HEK293 (cell line): ENCODE measurements around the gene FAM217B.
A peak's percentile ranks its signal among the peaks of the same experiment; 100 is the strongest.

Experiments
- CTCF ChIA-PET: fragments of 350-600 bp; formaldehyde crosslinking; extraction: SDS; loops from one replicate; lab custom pipeline; 2021; ENCODE audit warnings: antibody characterized with exemption; lab: Yijun Ruan, JAX
- POLR2A ChIA-PET: fragments of 300-600 bp; formaldehyde crosslinking; extraction: SDS; loops from one replicate; lab custom pipeline; 2020; ENCODE audit warnings: antibody characterized with exemption, inconsistent platforms; lab: Yijun Ruan, JAX
- H3K27ac ChIP-seq: fragments of 200-500 bp; sonication (Bioruptor generic); 2 replicates; pipeline ENCODE4 v1.5.1; 2014; ENCODE audit warnings: low read depth, low read length, control low read depth, inconsistent platforms; ENCODE audit errors: extremely low read depth
- H3K36me3 ChIP-seq, 2 experiments: fragments of 200-500 bp in 1 of 2; sonication (Bioruptor generic) in 1 of 2; 1 replicate in 1 of 2; 2 replicates in 1 of 2; pipeline ENCODE4 v1.5.1; 2014 to 2017; ENCODE audit warnings: inconsistent platforms in 2 of 2, low read length in 2 of 2; ENCODE audit not compliant: control insufficient read depth in 2 of 2, insufficient read depth in 1 of 2
- H3K4me1 ChIP-seq: fragments of 200-500 bp; sonication (Bioruptor generic); 2 replicates; pipeline ENCODE4 v1.5.1; 2014; ENCODE audit warnings: mild to moderate bottlenecking, low read length, inconsistent platforms; ENCODE audit not compliant: control insufficient read depth, insufficient read depth
- H3K4me3 ChIP-seq: 2 replicates; pipeline ENCODE4 v1.5.1; 2011; ENCODE audit warnings: low read depth, mild to moderate bottlenecking, control low read depth, low read length, moderate library complexity
- H3K9me3 ChIP-seq: fragments of 200-500 bp; sonication (Bioruptor generic); 2 replicates; pipeline ENCODE4 v1.5.1; 2014; ENCODE audit warnings: low read depth, low read length, inconsistent platforms; ENCODE audit not compliant: control insufficient read depth, insufficient read depth
- KLF10 ChIP-seq: fragments of 450-650 bp; IDR thresholded peaks from 2 replicates; pipeline ENCODE4 v1.5.1; 2018; ENCODE audit warnings: missing biosample characterization, mild to moderate bottlenecking, missing genetic modification characterization
- KLF7 ChIP-seq: fragments of 450-650 bp; formaldehyde crosslinking; IDR thresholded peaks from 2 replicates; pipeline ENCODE4 v1.5.1; 2016; ENCODE audit warnings: missing biosample characterization, missing genetic modification characterization, borderline replicate concordance
- PATZ1 ChIP-seq: fragments of 450-650 bp; formaldehyde crosslinking; IDR thresholded peaks from 2 replicates; pipeline ENCODE4 v1.5.1; 2016; ENCODE audit warnings: missing biosample characterization, missing genetic modification characterization
- SALL2 ChIP-seq: fragments of 450-650 bp; formaldehyde crosslinking; IDR thresholded peaks from 2 replicates; pipeline ENCODE4 v1.5.0; 2017; ENCODE audit warnings: missing biosample characterization, mild to moderate bottlenecking, missing genetic modification characterization, borderline replicate concordance
- SCRT1 ChIP-seq: fragments of 450-650 bp; formaldehyde crosslinking; IDR thresholded peaks from 2 replicates; pipeline ENCODE4 v1.5.1; 2016; ENCODE audit warnings: missing biosample characterization, missing genetic modification characterization, borderline replicate concordance
- ZBTB10 ChIP-seq: fragments of 450-650 bp; formaldehyde crosslinking; IDR thresholded peaks from 2 replicates; pipeline ENCODE4 v1.5.1; 2016; ENCODE audit warnings: missing biosample characterization, missing genetic modification characterization
- ZNF157 ChIP-seq: fragments of 450-650 bp; formaldehyde crosslinking; IDR thresholded peaks from 2 replicates; pipeline ENCODE4 v1.5.1; 2016; ENCODE audit warnings: missing biosample characterization, missing genetic modification characterization
- ZNF248 ChIP-seq: fragments of 450-650 bp; formaldehyde crosslinking; IDR thresholded peaks from 2 replicates; pipeline ENCODE4 v1.5.1; 2017; ENCODE audit warnings: missing biosample characterization, missing genetic modification characterization
- ZNF654 ChIP-seq: fragments of 450-650 bp; formaldehyde crosslinking; IDR thresholded peaks from 2 replicates; pipeline ENCODE4 v1.5.1; 2016; ENCODE audit warnings: low read depth, missing biosample characterization, missing genetic modification characterization
- ZNF701 ChIP-seq: fragments of 450-650 bp; formaldehyde crosslinking; IDR thresholded peaks from 2 replicates; pipeline ENCODE4 v1.5.1; 2016; ENCODE audit warnings: missing biosample characterization, missing genetic modification characterization
- ZSCAN16 ChIP-seq: fragments of 450-650 bp; formaldehyde crosslinking; IDR thresholded peaks from 2 replicates; pipeline ENCODE4 v1.5.1; 2016; ENCODE audit warnings: missing biosample characterization, missing genetic modification characterization
- TF ChIP-seq, protein P1 (sequence below): fragments of 450-650 bp; formaldehyde crosslinking; IDR thresholded peaks from 2 replicates; pipeline ENCODE4 v1.5.1; 2016; ENCODE audit warnings: missing biosample characterization, missing genetic modification characterization
- TF ChIP-seq, protein P2 (sequence below): fragments of 450-650 bp; formaldehyde crosslinking; IDR thresholded peaks from 2 replicates; pipeline ENCODE4 v1.5.1; 2016; ENCODE audit warnings: missing biosample characterization, missing genetic modification characterization, borderline replicate concordance
- TF ChIP-seq, protein P3 (sequence below): fragments of 450-650 bp; formaldehyde crosslinking; IDR thresholded peaks from 2 replicates; pipeline ENCODE4 v1.5.1; 2017; ENCODE audit warnings: missing biosample characterization, missing genetic modification characterization

The FAM217B gene

DNA sequence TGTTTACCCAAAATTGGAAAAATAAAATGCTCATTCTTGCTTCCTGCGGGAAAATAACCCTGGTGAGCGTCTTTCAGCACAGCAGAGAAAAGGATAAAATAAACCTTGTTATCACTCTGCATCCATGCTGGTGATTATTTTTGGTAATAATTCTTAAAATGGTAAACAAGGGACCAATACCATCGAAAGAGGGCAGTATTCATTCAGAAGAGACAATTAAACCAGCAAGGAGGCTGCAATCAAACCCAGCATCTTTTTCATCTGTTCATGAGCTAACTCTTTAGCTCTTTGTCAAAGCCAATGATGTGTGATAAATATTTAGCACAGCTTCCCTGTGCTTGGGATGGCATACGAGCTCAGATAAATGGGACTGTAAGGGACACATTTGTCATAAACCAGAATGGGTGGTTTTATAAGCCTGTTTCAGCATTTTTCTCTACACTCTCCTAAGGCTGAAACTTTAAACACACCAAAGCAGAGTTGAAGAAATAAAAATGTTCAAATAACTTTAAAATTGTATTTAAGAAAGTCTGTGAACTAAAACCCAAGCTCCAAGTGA is 52.4 kb downstream of the FAM217B start:
- POLR2A ChIA-PET = no interaction called here
- no peaks in the 10 kb centered on the region for H3K4me1 ChIP-seq
- CTCF ChIA-PET = interaction anchor here (1.3 kb wide), 1 partner anchor 9 kb away, joined by 3 read pairs; no protein-coding TSS in a partner anchor

GRCh38 chr20:59993736-59994430 is 53.7 kb downstream of the FAM217B start:
- H3K4me3 ChIP-seq = no peak overlapping the region
- no peak overlapping the region for H3K27ac ChIP-seq

More for the DNA sequence above, 52.4 kb downstream of the FAM217B start:
- Histone ChIP-seq H3K9me3 (no peaks in the 10 kb centered on the region), H3K4me3 (no peak overlapping the region), H3K27ac (no peak overlapping the region), H3K36me3 (no peaks in the 10 kb centered on the region)
- peak; percentile 18; the same call in 1 of the 2 replicates for TF ChIP-seq ZNF654 (tag by site-specific recombination)
- no peak for TF ChIP-seq ZSCAN16 (tag by site-specific recombination)

More at GRCh38 chr20:59993736-59994430, 53.7 kb downstream of the FAM217B start:
- no peak for TF ChIP-seq ZSCAN16 (tag by site-specific recombination)
- TF ChIP-seq ZNF157 = no peak
- no peak for TF ChIP-seq ZBTB10
- no peak for TF ChIP-seq ZNF701 (tag by site-specific recombination)
- TF ChIP-seq, protein P1, sequence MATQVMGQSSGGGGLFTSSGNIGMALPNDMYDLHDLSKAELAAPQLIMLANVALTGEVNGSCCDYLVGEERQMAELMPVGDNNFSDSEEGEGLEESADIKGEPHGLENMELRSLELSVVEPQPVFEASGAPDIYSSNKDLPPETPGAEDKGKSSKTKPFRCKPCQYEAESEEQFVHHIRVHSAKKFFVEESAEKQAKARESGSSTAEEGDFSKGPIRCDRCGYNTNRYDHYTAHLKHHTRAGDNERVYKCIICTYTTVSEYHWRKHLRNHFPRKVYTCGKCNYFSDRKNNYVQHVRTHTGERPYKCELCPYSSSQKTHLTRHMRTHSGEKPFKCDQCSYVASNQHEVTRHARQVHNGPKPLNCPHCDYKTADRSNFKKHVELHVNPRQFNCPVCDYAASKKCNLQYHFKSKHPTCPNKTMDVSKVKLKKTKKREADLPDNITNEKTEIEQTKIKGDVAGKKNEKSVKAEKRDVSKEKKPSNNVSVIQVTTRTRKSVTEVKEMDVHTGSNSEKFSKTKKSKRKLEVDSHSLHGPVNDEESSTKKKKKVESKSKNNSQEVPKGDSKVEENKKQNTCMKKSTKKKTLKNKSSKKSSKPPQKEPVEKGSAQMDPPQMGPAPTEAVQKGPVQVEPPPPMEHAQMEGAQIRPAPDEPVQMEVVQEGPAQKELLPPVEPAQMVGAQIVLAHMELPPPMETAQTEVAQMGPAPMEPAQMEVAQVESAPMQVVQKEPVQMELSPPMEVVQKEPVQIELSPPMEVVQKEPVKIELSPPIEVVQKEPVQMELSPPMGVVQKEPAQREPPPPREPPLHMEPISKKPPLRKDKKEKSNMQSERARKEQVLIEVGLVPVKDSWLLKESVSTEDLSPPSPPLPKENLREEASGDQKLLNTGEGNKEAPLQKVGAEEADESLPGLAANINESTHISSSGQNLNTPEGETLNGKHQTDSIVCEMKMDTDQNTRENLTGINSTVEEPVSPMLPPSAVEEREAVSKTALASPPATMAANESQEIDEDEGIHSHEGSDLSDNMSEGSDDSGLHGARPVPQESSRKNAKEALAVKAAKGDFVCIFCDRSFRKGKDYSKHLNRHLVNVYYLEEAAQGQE = no peak
- TF ChIP-seq, protein P2, sequence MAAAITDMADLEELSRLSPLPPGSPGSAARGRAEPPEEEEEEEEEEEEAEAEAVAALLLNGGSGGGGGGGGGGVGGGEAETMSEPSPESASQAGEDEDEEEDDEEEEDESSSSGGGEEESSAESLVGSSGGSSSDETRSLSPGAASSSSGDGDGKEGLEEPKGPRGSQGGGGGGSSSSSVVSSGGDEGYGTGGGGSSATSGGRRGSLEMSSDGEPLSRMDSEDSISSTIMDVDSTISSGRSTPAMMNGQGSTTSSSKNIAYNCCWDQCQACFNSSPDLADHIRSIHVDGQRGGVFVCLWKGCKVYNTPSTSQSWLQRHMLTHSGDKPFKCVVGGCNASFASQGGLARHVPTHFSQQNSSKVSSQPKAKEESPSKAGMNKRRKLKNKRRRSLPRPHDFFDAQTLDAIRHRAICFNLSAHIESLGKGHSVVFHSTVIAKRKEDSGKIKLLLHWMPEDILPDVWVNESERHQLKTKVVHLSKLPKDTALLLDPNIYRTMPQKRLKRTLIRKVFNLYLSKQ = no peak
- no peak for TF ChIP-seq SCRT1 (tag by site-specific recombination)
- TF ChIP-seq KLF7 (tag by site-specific recombination) = no peak
- no peak for TF ChIP-seq ZNF248 (tag by site-specific recombination)
- no peak for TF ChIP-seq PATZ1
- no peak for TF ChIP-seq SALL2
- TF ChIP-seq, protein P3, sequence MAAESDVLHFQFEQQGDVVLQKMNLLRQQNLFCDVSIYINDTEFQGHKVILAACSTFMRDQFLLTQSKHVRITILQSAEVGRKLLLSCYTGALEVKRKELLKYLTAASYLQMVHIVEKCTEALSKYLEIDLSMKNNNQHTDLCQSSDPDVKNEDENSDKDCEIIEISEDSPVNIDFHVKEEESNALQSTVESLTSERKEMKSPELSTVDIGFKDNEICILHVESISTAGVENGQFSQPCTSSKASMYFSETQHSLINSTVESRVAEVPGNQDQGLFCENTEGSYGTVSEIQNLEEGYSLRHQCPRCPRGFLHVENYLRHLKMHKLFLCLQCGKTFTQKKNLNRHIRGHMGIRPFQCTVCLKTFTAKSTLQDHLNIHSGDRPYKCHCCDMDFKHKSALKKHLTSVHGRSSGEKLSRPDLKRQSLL = no peak
- no peak for TF ChIP-seq ZNF654 (tag by site-specific recombination)
- no peak for TF ChIP-seq KLF10 (tag by site-specific recombination)
- Histone ChIP-seq H3K9me3 (no peaks in the 10 kb centered on the region), H3K4me1 (no peaks in the 10 kb centered on the region), H3K36me3 (no peaks in the 10 kb centered on the region)
- CTCF ChIA-PET = interaction anchor here (1.3 kb wide), 1 partner anchor 8 kb away, joined by 3 read pairs; no protein-coding TSS in a partner anchor
- POLR2A ChIA-PET = interaction anchor here (0.5 to 0.6 kb wide), 2 partner anchors 72 to 1695 kb away, joined by 3 to 4 read pairs; no protein-coding TSS in a partner anchor
